Adrenal gland (tissue), 12 donors: ENCODE results near the gene CPED1. TPM values are rescaled to one million over a fixed set of nuclear protein-coding genes. Genes with fewer than 3 reads are reported as not detected.

ENCODE experiments used
- DNase-seq, 7 donors: peaks; one replicate each; pipeline ENCODE4 v3.0.0-alpha.2; 2019 to 2020
- H3K27ac ChIP-seq, 5 donors: fragments of 200-600 bp; sonication (generic) in 4 of 5; 1 replicate in 3 of 5; 2 replicates in 2 of 5; pipeline versions ENCODE4 v1.5.1 to v1.8.0; 2016 to 2020; ENCODE audit warnings: mild to moderate bottlenecking in 1 of 5
- H3K27me3 ChIP-seq: fragments of 200-600 bp; 2 replicates; pipeline ENCODE4 v1.8.0; 2021
- H3K36me3 ChIP-seq, 2 donors: fragments of 200-600 bp; replicated peaks in 1 of 2; 1 replicate in 1 of 2; 2 replicates in 1 of 2; pipeline versions ENCODE4 v1.5.1 to v1.8.0; 2018 to 2022
- H3K4me1 ChIP-seq, 2 donors: fragments of 200-600 bp; replicated peaks in 1 of 2; 1 replicate in 1 of 2; 2 replicates in 1 of 2; pipeline versions ENCODE4 v1.5.1 to v1.8.0; 2018 to 2021
- H3K4me3 ChIP-seq, 4 donors: fragments of 200-600 bp; sonication (generic) in 3 of 4; one replicate each; pipeline ENCODE4 v1.5.1; 2016 to 2018
- H3K9me3 ChIP-seq, 3 donors: fragments of 200-600 bp; sonication (generic) in 1 of 3; replicated peaks in 1 of 3; 1 replicate in 2 of 3; 2 replicates in 1 of 3; pipeline versions ENCODE4 v1.5.1 to v1.8.0; 2016 to 2021
- POLR2A ChIP-seq, 2 donors: fragments of 450-650 bp; IDR thresholded peaks; one replicate each; pipeline ENCODE4 v1.6.1; 2017; ENCODE audit warnings: antibody characterized with exemption in 2 of 2, mild to moderate bottlenecking in 2 of 2, moderate library complexity in 1 of 2
- WGBS, 4 donors: extraction: QIAGEN DNeasy Blood & Tissue Kit in 2 of 4; methylation state at CpG; one replicate each; pipeline versions ENCODE4 v1.1.5 to v1.1.7; 2013 to 2017; 5-methylcytosine and 5-hydroxymethylcytosine counted together
- intact Hi-C, 2 donors: fragments of 100-400 bp; cut with DNase I; formaldehyde crosslinking; loops; one replicate each; pipeline versions ENCODE4 v1.14.1 to v1.15.0; 2022 to 2023
- polyA plus RNA-seq, 3 donors: library from polyadenylated mRNA; stranded (reverse); fragments of 200-250 nt in 2 of 3; fragments of 350-450 nt in 1 of 3; fragmentation: Illumina TruSeq in 1 of 3; extraction: RNeasy Lipid Tissue Mini Kit (QIAGEN cat#74804) in 1 of 3; gene quantifications; one replicate each; pipeline ENCODE4 v1.2.3, GENCODE V29; 2013 to 2014
- total RNA-seq, 9 donors: library from RNA; depleted of rRNA in 4 of 9; stranded (reverse); fragments of >200 nt in 4 of 9; fragments of 120-200 nt in 1 of 9; fragmentation: NEBNext Ultra II Directional in 1 of 9; extraction: Animal tissue kit (Norgen Biotek cat#: 25700) in 1 of 9; gene quantifications; one replicate each; pipeline versions ENCODE4 v1.1.0 to v1.2.4, GENCODE V29; 2013 to 2023
- TF ChIP-seq, protein P1 (sequence below), 6 experiments: fragments of 450-650 bp in 4 of 6; fragments of 200-600 bp in 2 of 6; sonication (generic) in 1 of 6; IDR thresholded peaks; 1 replicate in 5 of 6; 2 replicates in 1 of 6; pipeline versions ENCODE4 v1.5.1 to v1.8.0; 2016 to 2021; ENCODE audit warnings: antibody characterized with exemption in 6 of 6, mild to moderate bottlenecking in 2 of 6, moderate library complexity in 1 of 6
- donor health status: healthy with polysubstance abuse.
- donor health status: Bipolar disorder and iron deficiency.
- donor health status: DM: yes; HTN: yes; CAD: no.
- donor health status: DM: no; HTN: no; CAD: no.
- donor health status: DM: no; HTN: no; CAD: no.
- donor health status: DM: yes; HTN: yes; CAD: no.

Gene CPED1
- total and polyA plus RNA-seq, 12 donors = 5.2 to 72.2 (median 40.7) TPM

DNA sequence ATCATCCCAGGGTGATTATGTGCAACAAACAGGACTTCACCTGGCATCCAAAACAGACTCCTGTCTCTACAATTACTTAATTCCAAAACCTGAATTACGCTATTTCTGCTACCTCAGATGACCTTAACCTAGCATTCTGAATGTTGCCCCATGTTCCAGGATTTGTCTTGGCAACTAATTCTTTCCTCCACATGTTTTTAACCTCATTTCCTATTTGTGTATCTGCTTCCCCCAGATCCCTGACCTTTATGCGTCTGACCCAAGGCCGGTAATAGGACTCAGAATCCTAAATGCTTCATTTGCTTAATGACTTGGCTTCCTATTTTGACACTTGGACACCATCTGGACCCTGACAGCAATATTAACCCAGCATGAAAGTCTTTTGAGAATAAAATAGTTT is 46.7 kb upstream of the CPED1 start:
- Histone ChIP-seq H3K4me3 (no peak overlapping the region), H3K36me3 (no peaks in the 10 kb centered on the region), H3K9me3 (no peaks in the 10 kb centered on the region), H3K4me1 (peaks cover 0 to 8% of the 10 kb centered on the region in 2 donors), H3K27me3 (no peaks in the 10 kb centered on the region), H3K27ac (no peak overlapping the region)
- intact Hi-C loops = loop anchor here in 1 of 2 donors (5.0 kb wide), 1 partner anchor 150 kb away; no protein-coding TSS in a partner anchor
- WGBS, 4 donors = 15 to 23% (median 21%) methylated on average over 3 of the region's 3 CpGs
- TF ChIP-seq POLR2A (IDR thresholded peaks at IDR 0.05) = no peak
- TF ChIP-seq, protein P1, sequence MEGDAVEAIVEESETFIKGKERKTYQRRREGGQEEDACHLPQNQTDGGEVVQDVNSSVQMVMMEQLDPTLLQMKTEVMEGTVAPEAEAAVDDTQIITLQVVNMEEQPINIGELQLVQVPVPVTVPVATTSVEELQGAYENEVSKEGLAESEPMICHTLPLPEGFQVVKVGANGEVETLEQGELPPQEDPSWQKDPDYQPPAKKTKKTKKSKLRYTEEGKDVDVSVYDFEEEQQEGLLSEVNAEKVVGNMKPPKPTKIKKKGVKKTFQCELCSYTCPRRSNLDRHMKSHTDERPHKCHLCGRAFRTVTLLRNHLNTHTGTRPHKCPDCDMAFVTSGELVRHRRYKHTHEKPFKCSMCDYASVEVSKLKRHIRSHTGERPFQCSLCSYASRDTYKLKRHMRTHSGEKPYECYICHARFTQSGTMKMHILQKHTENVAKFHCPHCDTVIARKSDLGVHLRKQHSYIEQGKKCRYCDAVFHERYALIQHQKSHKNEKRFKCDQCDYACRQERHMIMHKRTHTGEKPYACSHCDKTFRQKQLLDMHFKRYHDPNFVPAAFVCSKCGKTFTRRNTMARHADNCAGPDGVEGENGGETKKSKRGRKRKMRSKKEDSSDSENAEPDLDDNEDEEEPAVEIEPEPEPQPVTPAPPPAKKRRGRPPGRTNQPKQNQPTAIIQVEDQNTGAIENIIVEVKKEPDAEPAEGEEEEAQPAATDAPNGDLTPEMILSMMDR (IDR thresholded peaks at IDR 0.05) = no peak
- DNase-seq = no peak

DNA sequence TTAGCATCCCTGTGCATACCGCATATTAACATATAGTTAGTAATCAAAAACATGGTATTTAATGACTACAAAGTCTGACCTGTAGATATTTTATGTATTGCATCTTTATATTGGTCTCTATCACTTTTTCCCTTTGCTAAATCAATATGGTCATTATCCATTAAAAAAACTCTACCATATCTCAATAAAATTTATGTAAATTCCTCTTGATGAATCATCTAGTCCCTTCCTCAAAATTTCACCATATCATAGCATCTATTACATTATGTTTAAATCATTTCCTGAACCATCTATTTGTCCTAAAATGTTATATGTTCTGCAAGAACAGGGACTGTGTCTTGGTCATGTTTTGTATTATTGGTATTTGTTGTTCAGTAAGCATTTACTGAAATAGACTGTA is 45.6 kb upstream of the CPED1 start:
- no peak overlapping the region for H3K27ac ChIP-seq
- no peaks in the 10 kb centered on the region for H3K27me3 ChIP-seq
- no peak overlapping the region for H3K4me3 ChIP-seq
- TF ChIP-seq, protein P1 (IDR thresholded peaks at IDR 0.05) = no peak
- no peak for TF ChIP-seq POLR2A (IDR thresholded peaks at IDR 0.05)
- H3K36me3 ChIP-seq = no peaks in the 10 kb centered on the region
- no peaks in the 10 kb centered on the region for H3K9me3 ChIP-seq
- intact Hi-C loops = loop anchor here in 1 of 2 donors (5.0 kb wide), 1 partner anchor 151 kb away; no protein-coding TSS in a partner anchor
- H3K4me1 ChIP-seq = peaks cover 0 to 8% of the 10 kb centered on the region in 2 donors
- no peak for DNase-seq
- WGBS, 4 donors = 95 to 100% (median 96%) methylated on average over 1 of the region's 1 CpG

DNA sequence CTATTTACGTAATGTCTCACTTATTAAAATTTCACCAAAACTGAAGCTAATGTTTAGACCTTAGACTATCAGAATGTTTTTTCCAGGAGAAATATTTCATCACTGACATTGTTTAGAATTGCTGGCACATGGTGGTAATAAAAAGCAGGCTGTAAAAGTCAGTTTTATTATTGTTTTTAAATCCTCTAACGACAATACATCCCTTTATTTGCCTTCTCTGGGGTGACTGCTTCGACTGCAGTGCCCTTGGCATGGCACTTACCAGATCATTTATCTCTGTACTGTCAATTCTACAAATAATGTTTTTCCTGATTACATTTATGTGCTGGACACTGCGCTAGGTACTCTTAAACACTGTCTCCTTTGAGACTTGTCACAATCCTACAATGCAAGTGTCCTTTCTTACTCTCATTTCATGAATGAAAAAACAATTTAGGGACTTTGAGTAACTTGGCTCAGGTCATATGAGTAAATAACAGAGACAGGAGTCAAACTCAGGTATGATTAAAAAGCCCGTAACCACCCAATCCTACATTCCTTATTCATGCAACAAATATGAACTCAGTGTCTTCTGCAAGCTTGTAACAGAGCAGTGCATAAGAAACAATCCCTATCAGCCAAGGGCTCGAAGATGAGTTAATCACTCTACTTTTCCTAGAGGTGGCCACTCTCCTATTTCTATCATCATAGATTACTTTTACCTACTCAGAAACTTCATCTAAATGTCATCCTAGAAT is 43.5 kb upstream of the CPED1 start:
- no peaks in the 10 kb centered on the region for H3K9me3 ChIP-seq
- TF ChIP-seq POLR2A (IDR thresholded peaks at IDR 0.05) = no peak
- TF ChIP-seq, protein P1 (IDR thresholded peaks at IDR 0.05) = no peak
- H3K27me3 ChIP-seq = no peaks in the 10 kb centered on the region
- intact Hi-C loops = loop anchor here in 1 of 2 donors (5.0 kb wide), 1 partner anchor 153 kb away; no protein-coding TSS in a partner anchor
- H3K27ac ChIP-seq = no peak overlapping the region
- 71 to 78% (median 75%) methylated on average over 6 of the region's 6 CpGs for WGBS, 4 donors
- DNase-seq = no peak
- H3K4me1 ChIP-seq = peaks cover 0 to 11% of the 10 kb centered on the region in 2 donors
- H3K36me3 ChIP-seq = no peaks in the 10 kb centered on the region
- no peak overlapping the region for H3K4me3 ChIP-seq

DNA sequence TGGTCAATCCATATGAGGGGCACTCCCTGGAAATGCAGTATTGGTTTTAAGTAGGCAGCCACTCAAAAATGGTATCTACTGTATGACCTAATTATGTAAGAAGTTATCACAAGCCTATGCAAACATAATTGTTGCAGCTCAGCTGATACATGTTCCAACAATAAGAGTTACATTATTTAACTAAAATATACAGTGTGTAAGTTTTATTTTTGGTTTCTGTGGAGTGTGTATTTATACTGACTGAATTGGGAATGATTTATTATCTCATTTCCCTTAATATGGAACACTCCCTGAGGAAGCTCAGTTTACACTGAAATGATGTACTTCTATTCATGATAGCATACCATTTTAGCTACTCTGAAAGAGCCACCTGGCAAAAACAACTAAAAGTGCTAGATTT is 40.5 kb upstream of the CPED1 start:
- Histone ChIP-seq H3K4me1 (peaks cover 12 to 21% of the 10 kb centered on the region in 2 donors), H3K9me3 (no peaks in the 10 kb centered on the region), H3K27me3 (no peaks in the 10 kb centered on the region), H3K27ac (no peak overlapping the region), H3K36me3 (no peaks in the 10 kb centered on the region), H3K4me3 (no peak overlapping the region)
- intact Hi-C loops = no loop called here
- no peak for DNase-seq
- TF ChIP-seq POLR2A (IDR thresholded peaks at IDR 0.05) = no peak
- TF ChIP-seq, protein P1 (IDR thresholded peaks at IDR 0.05) = no peak
